Superior temporal gyrus (tissue), 1 donor: ENCODE measurements around the gene LLGL1.

Experiments
- DNase-seq: peaks from one replicate; pipeline ENCODE4 v3.0.0-alpha.2; 2016; ENCODE audit errors: extremely low spot score

Gene LLGL1

GRCh38 chr17:18270046-18270931 is 44.9 kb downstream of the LLGL1 start:
- no peak for DNase-seq

- no peak for DNase-seq
These were observed 51.6 kb downstream of the LLGL1 start for GRCh38 chr17:18277076-18277475.

- DNase-seq, result no peak
These were observed 53.4 kb downstream of the LLGL1 start for GRCh38 chr17:18278867-18279266.

GRCh38 chr17:18280249-18280648 is 54.8 kb downstream of the LLGL1 start:
- DNase-seq, result no peak

- DNase-seq, result no peak
These were observed 55.4 kb downstream of the LLGL1 start for GRCh38 chr17:18280766-18281371.

- no peak for DNase-seq
These were observed 56.4 kb downstream of the LLGL1 start for GRCh38 chr17:18281788-18282187.

- DNase-seq, result no peak
These were observed 59.9 kb downstream of the LLGL1 start for GRCh38 chr17:18285296-18285695.

- no peak for DNase-seq
These were observed 66.5 kb downstream of the LLGL1 start for GRCh38 chr17:18291718-18292540.
